Dermis microvascular lymphatic vessel endothelial cell (primary cell): ENCODE data around the gene PSMC6. TPM values are rescaled to one million over a fixed set of nuclear protein-coding genes. Genes with fewer than 3 reads are reported as not detected.

ENCODE experiments used
- DNase-seq, 2 donors: peaks; one replicate each; pipeline versions ENCODE4 v3.0.0 to v3.0.0-alpha.2; 2010; ENCODE audit warnings: low read depth in 2 of 2
- total RNA-seq: library from RNA; depleted of rRNA; stranded (reverse); fragments of >200 nt; gene quantifications from 2 replicates; pipeline ENCODE4 v1.2.1, GENCODE V29; 2014

The PSMC6 gene
- total RNA-seq = 55.0 and 64.8 TPM in 2 replicates

GRCh38 chr14:52706724-52707706 lies at the start of gene PSMC6:
Gene PSMC6 (plus strand): TSS chr14:52707200. CDS start chr14:52707220, 20 bp downstream.
- peak; percentile 75 to 92 for DNase-seq

GRCh38 chr14:52660325-52660724 lies 46.7 kb upstream of the PSMC6 start:
- DNase-seq = no peak

- no peak for DNase-seq
Observed at GRCh38 chr14:52660832-52661231, 46.2 kb upstream of the PSMC6 start.

- no peak for DNase-seq
Observed at GRCh38 chr14:52661314-52661713, 45.7 kb upstream of the PSMC6 start.

- no peak for DNase-seq
Observed at GRCh38 chr14:52663850-52664249, 43.1 kb upstream of the PSMC6 start.

GRCh38 chr14:52678591-52678990 lies 28.4 kb upstream of the PSMC6 start:
- peak in 1 of 2 donors; percentile 16 for DNase-seq

- no peak for DNase-seq
Observed at GRCh38 chr14:52683985-52684520, 22.9 kb upstream of the PSMC6 start.

GRCh38 chr14:52686176-52686575 lies 20.8 kb upstream of the PSMC6 start:
- DNase-seq = no peak

- peak in 1 of 2 donors; percentile 56 for DNase-seq
Observed at GRCh38 chr14:52690983-52691760, 15.8 kb upstream of the PSMC6 start.

- DNase-seq = peak in 1 of 2 donors; percentile 29
Observed at GRCh38 chr14:52692248-52692962, 14.6 kb upstream of the PSMC6 start.

GRCh38 chr14:52693036-52693435 lies 14.0 kb upstream of the PSMC6 start:
- DNase-seq = no peak

GRCh38 chr14:52693532-52693931 lies 13.5 kb upstream of the PSMC6 start:
- no peak for DNase-seq

GRCh38 chr14:52694761-52695480 lies 12.1 kb upstream of the PSMC6 start:
- DNase-seq = peak in 1 of 2 donors; percentile 53

GRCh38 chr14:52695481-52696091 lies 11.4 kb upstream of the PSMC6 start, which contains the start of gene ERO1A:
Gene ERO1A (minus strand): TSS chr14:52695558. CDS start chr14:52695481, 77 bp downstream.
- peak; percentile 45 to 92 for DNase-seq

GRCh38 chr14:52700701-52701172 lies 6.3 kb upstream of the PSMC6 start:
- peak; percentile 59 to 83 for DNase-seq

- peak in 1 of 2 donors; percentile 34 for DNase-seq
Observed at GRCh38 chr14:52701223-52701622, 5.8 kb upstream of the PSMC6 start.

GRCh38 chr14:52703225-52703624 lies 3.8 kb upstream of the PSMC6 start:
- DNase-seq = peak in 1 of 2 donors; percentile 61

- no peak for DNase-seq
Observed at GRCh38 chr14:52703664-52704063, 3.3 kb upstream of the PSMC6 start.

- DNase-seq = peak in 1 of 2 donors; percentile 50
Observed at GRCh38 chr14:52706286-52706685, 714 bp upstream of the PSMC6 start.

- no peak for DNase-seq
Observed at GRCh38 chr14:52711666-52712065, 4.7 kb downstream of the PSMC6 start.
